ENCODE data around the gene ADH1B. TPM values are rescaled to one million over a fixed set of nuclear protein-coding genes. Genes with fewer than 3 reads are reported as not detected.

Gene ADH1B
- polyA plus RNA-seq, 1 donor from 2014 or later = not detected

GRCh38 chr4:99314211-99314610 lies 7.0 kb downstream of the ADH1B start:
- Histone ChIP-seq H3K27ac (ENCODE audit: low read length) (no peak overlapping the region), H3K36me3 (ENCODE audit: insufficient read depth, low read length) (no peaks in the 10 kb centered on the region), H3K4me3 (ENCODE audit: low read length) (no peak overlapping the region), H3K27me3 (ENCODE audit: insufficient read depth, low read depth, low read length) (no peaks in the 10 kb centered on the region), H3K4me2 (ENCODE audit: low read length) (no peak overlapping the region), H3F3A (ENCODE audit: insufficient read depth, low read length, poor library complexity, severe bottlenecking) (no peaks in the 10 kb centered on the region), H2AFZ (ENCODE audit: low read depth, low read length) (no peak overlapping the region), H4K20me1 (ENCODE audit: insufficient read depth) (no peaks in the 10 kb centered on the region), H3K9me3 (ENCODE audit: low read length) (no peaks in the 10 kb centered on the region), H3K79me2 (replicated peaks; ENCODE audit: insufficient read depth, low read length) (no peaks in the 10 kb centered on the region), H3K9me2 (ENCODE audit: insufficient read depth, low read length) (no peaks in the 10 kb centered on the region), H3K9ac (ENCODE audit: low read length) (no peak overlapping the region)
- no peak for TF ChIP-seq TAF1 (IDR thresholded peaks at IDR 0.05; ENCODE audit: low read depth)
- TF ChIP-seq RAD21 (conservative IDR thresholded peaks at IDR 0.05) = no peak
- TF ChIP-seq SMC3 (conservative IDR thresholded peaks at IDR 0.05; ENCODE audit: poor library complexity) = no peak
- no peak for TF ChIP-seq MXI1 (conservative IDR thresholded peaks at IDR 0.05; ENCODE audit: poor library complexity, severe bottlenecking)

GRCh38 chr4:99310389-99310788 lies 10.8 kb downstream of the ADH1B start:
- no peaks in the 10 kb centered on the region for H3K9me2 ChIP-seq (ENCODE audit: insufficient read depth, low read length)

More at GRCh38 chr4:99310389-99310788, 10.8 kb downstream of the ADH1B start:
- Histone ChIP-seq H3K9me3 (ENCODE audit: low read length) (no peaks in the 10 kb centered on the region), H3K27me3 (ENCODE audit: insufficient read depth, low read depth, low read length) (no peaks in the 10 kb centered on the region), H3K4me3 (ENCODE audit: low read length) (no peak overlapping the region), H3K27ac (ENCODE audit: low read length) (no peak overlapping the region), H3K4me2 (ENCODE audit: low read length) (no peak overlapping the region), H3K79me2 (replicated peaks; ENCODE audit: insufficient read depth, low read length) (no peaks in the 10 kb centered on the region), H4K20me1 (ENCODE audit: insufficient read depth) (no peaks in the 10 kb centered on the region), H3F3A (ENCODE audit: insufficient read depth, low read length, poor library complexity, severe bottlenecking) (no peaks in the 10 kb centered on the region), H2AFZ (ENCODE audit: low read depth, low read length) (no peak overlapping the region), H3K9ac (ENCODE audit: low read length) (no peak overlapping the region), H3K36me3 (ENCODE audit: insufficient read depth, low read length) (no peaks in the 10 kb centered on the region)
- no peak for TF ChIP-seq REST (IDR thresholded peaks at IDR 0.05; ENCODE audit: borderline replicate concordance)
- no peak for TF ChIP-seq SMC3 (conservative IDR thresholded peaks at IDR 0.05; ENCODE audit: poor library complexity)
- TF ChIP-seq TAF1 (IDR thresholded peaks at IDR 0.05; ENCODE audit: low read depth) = no peak
- TF ChIP-seq, protein P1, sequence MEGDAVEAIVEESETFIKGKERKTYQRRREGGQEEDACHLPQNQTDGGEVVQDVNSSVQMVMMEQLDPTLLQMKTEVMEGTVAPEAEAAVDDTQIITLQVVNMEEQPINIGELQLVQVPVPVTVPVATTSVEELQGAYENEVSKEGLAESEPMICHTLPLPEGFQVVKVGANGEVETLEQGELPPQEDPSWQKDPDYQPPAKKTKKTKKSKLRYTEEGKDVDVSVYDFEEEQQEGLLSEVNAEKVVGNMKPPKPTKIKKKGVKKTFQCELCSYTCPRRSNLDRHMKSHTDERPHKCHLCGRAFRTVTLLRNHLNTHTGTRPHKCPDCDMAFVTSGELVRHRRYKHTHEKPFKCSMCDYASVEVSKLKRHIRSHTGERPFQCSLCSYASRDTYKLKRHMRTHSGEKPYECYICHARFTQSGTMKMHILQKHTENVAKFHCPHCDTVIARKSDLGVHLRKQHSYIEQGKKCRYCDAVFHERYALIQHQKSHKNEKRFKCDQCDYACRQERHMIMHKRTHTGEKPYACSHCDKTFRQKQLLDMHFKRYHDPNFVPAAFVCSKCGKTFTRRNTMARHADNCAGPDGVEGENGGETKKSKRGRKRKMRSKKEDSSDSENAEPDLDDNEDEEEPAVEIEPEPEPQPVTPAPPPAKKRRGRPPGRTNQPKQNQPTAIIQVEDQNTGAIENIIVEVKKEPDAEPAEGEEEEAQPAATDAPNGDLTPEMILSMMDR (IDR thresholded peaks at IDR 0.05; ENCODE audit: poor library complexity, severe bottlenecking) = no peak
- no peak for TF ChIP-seq MXI1 (conservative IDR thresholded peaks at IDR 0.05; ENCODE audit: poor library complexity, severe bottlenecking)
- TF ChIP-seq EZH2 (IDR thresholded peaks at IDR 0.05; ENCODE audit: borderline replicate concordance, insufficient read depth, low read length, poor library complexity, severe bottlenecking) = no peak
- no peak for TF ChIP-seq EP300 (conservative IDR thresholded peaks at IDR 0.05; ENCODE audit: poor library complexity, severe bottlenecking)
- TF ChIP-seq POLR2AphosphoS5 (IDR thresholded peaks at IDR 0.05) = no peak
- TF ChIP-seq RAD21 (conservative IDR thresholded peaks at IDR 0.05) = no peak
